ENCODE measurements around the gene B4GALT5. TPM values are rescaled to one million over a fixed set of nuclear protein-coding genes. Genes with fewer than 3 reads are reported as not detected.

The B4GALT5 gene
- total RNA-seq, 1 experiment from 2014 or later: 65.0 TPM

GRCh38 chr20:49739042-49739441, 25.4 kb upstream of the B4GALT5 start:
- POLR2A ChIA-PET: no interaction called here
- no peaks in the 10 kb centered on the region for H3K36me3 ChIP-seq (ENCODE audit: control insufficient read depth, insufficient read depth, low read length)
- CTCF ChIA-PET: interaction anchor here (0.6 kb wide), 1 partner anchor 10 kb away, joined by 10 read pairs; no protein-coding TSS in a partner anchor
- no peaks in the 10 kb centered on the region for H3K27me3 Mint-ChIP-seq (ENCODE audit: insufficient read depth, unreplicated experiment)
- intact Hi-C loops (cut with micrococcal nuclease; ENCODE audit: unreplicated experiment): no loop called here
- no peaks in the 10 kb centered on the region for H3K9me3 Mint-ChIP-seq (ENCODE audit: unreplicated experiment)
- no peaks in the 10 kb centered on the region for H3K27me3 ChIP-seq (replicated peaks; ENCODE audit: control insufficient read depth, insufficient read depth, low read length)
- H3K4me1 Mint-ChIP-seq (ENCODE audit: low read depth, unreplicated experiment): peaks cover 6% of the 10 kb centered on the region
- peaks cover 9% of the 10 kb centered on the region for H3K4me1 ChIP-seq
- H3K36me3 Mint-ChIP-seq (ENCODE audit: insufficient read depth, unreplicated experiment): no peaks in the 10 kb centered on the region
- H3K27ac Mint-ChIP-seq (ENCODE audit: unreplicated experiment): no peak overlapping the region
- no peak for DNase-seq
- no peak for TF ChIP-seq CTCF (IDR thresholded peaks at IDR 0.05; ENCODE audit: insufficient read depth in 1 of 2, low read depth in 1 of 2, low read length in 1 of 2, severe bottlenecking in 1 of 2, unreplicated experiment in 1 of 2)
- no peak overlapping the region for H3K4me3 ChIP-seq (ENCODE audit: low read depth, low read length)
- BruUV-seq (replicated peaks): no TSS peak
- H3K4me3 Mint-ChIP-seq (ENCODE audit: unreplicated experiment): no peak overlapping the region
- no peaks in the 10 kb centered on the region for H3K9me3 ChIP-seq

DNA sequence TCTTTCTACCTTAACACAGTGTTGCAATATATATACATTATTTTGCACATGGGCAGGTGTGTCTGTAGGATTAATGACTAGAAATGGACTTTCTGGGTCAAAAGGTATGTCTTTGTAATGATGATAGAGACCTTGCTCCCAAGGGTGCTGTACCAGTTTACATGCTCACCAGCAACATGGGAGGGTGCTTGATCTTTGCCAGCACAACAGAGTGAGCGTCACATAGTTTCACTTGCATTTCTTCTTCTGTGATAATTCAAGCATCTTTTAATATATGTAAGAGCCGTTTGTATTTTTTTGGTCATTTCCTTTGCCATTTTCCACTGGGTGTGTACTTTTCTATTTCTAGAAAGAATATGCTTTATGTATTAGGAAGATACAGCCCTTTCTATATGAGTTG, 23.6 kb upstream of the B4GALT5 start:
- BruUV-seq (replicated peaks): no TSS peak
- no peak for DNase-seq

GRCh38 chr20:49729780-49730179, 16.1 kb upstream of the B4GALT5 start:
- Mint-ChIP-seq H3K36me3 (ENCODE audit: insufficient read depth, unreplicated experiment) (no peaks in the 10 kb centered on the region), H3K27me3 (ENCODE audit: insufficient read depth, unreplicated experiment) (no peaks in the 10 kb centered on the region), H3K9me3 (ENCODE audit: unreplicated experiment) (no peaks in the 10 kb centered on the region), H3K4me3 (ENCODE audit: unreplicated experiment) (no peak overlapping the region), H3K4me1 (ENCODE audit: low read depth, unreplicated experiment) (no peaks in the 10 kb centered on the region), H3K27ac (ENCODE audit: unreplicated experiment) (no peak overlapping the region)
- ChIA-PET CTCF (no interaction called here), POLR2A (no interaction called here)
- no peak for DNase-seq
- Histone ChIP-seq H3K4me3 (ENCODE audit: low read depth, low read length) (no peak overlapping the region), H3K4me1 (no peaks in the 10 kb centered on the region), H3K36me3 (ENCODE audit: control insufficient read depth, insufficient read depth, low read length) (no peaks in the 10 kb centered on the region), H3K9me3 (no peaks in the 10 kb centered on the region), H3K27me3 (replicated peaks; ENCODE audit: control insufficient read depth, insufficient read depth, low read length) (no peaks in the 10 kb centered on the region)
- TF ChIP-seq CTCF (IDR thresholded peaks at IDR 0.05; ENCODE audit: insufficient read depth in 1 of 2, low read depth in 1 of 2, low read length in 1 of 2, severe bottlenecking in 1 of 2, unreplicated experiment in 1 of 2): no peak
- intact Hi-C loops (cut with micrococcal nuclease; ENCODE audit: unreplicated experiment): no loop called here
- BruUV-seq (replicated peaks): no TSS peak

More for the DNA sequence above, 23.6 kb upstream of the B4GALT5 start:
- no peaks in the 10 kb centered on the region for H3K4me1 ChIP-seq
- no peak overlapping the region for H3K27ac Mint-ChIP-seq (ENCODE audit: unreplicated experiment)
- H3K27me3 Mint-ChIP-seq (ENCODE audit: insufficient read depth, unreplicated experiment): no peaks in the 10 kb centered on the region
- H3K9me3 Mint-ChIP-seq (ENCODE audit: unreplicated experiment): no peaks in the 10 kb centered on the region
- ChIA-PET POLR2A (no interaction called here), CTCF (no interaction called here)
- no peak for TF ChIP-seq CTCF (IDR thresholded peaks at IDR 0.05; ENCODE audit: insufficient read depth in 1 of 2, low read depth in 1 of 2, low read length in 1 of 2, severe bottlenecking in 1 of 2, unreplicated experiment in 1 of 2)
- H3K36me3 Mint-ChIP-seq (ENCODE audit: insufficient read depth, unreplicated experiment): no peaks in the 10 kb centered on the region
- no peak overlapping the region for H3K4me3 Mint-ChIP-seq (ENCODE audit: unreplicated experiment)
- H3K27me3 ChIP-seq (replicated peaks; ENCODE audit: control insufficient read depth, insufficient read depth, low read length): no peaks in the 10 kb centered on the region
- H3K4me1 Mint-ChIP-seq (ENCODE audit: low read depth, unreplicated experiment): no peaks in the 10 kb centered on the region
- no peaks in the 10 kb centered on the region for H3K9me3 ChIP-seq
- intact Hi-C loops (cut with micrococcal nuclease; ENCODE audit: unreplicated experiment): no loop called here
- no peak overlapping the region for H3K4me3 ChIP-seq (ENCODE audit: low read depth, low read length)
- no peaks in the 10 kb centered on the region for H3K36me3 ChIP-seq (ENCODE audit: control insufficient read depth, insufficient read depth, low read length)

Data from Caco-2 (cell line).